HEK293 (cell line): ENCODE measurements around the gene RASSF9.

Experiments used
- CTCF ChIA-PET: fragments of 350-600 bp; formaldehyde crosslinking; extraction: SDS; loops from one replicate; lab custom pipeline; 2021; ENCODE audit warnings: antibody characterized with exemption; lab: Yijun Ruan, JAX
- POLR2A ChIA-PET: fragments of 300-600 bp; formaldehyde crosslinking; extraction: SDS; loops from one replicate; lab custom pipeline; 2020; ENCODE audit warnings: antibody characterized with exemption, inconsistent platforms; lab: Yijun Ruan, JAX
- H3K27ac ChIP-seq: fragments of 200-500 bp; sonication (Bioruptor generic); 2 replicates; pipeline ENCODE4 v1.5.1; 2014; ENCODE audit warnings: low read depth, low read length, control low read depth, inconsistent platforms; ENCODE audit errors: extremely low read depth
- H3K36me3 ChIP-seq, 2 experiments: fragments of 200-500 bp in 1 of 2; sonication (Bioruptor generic) in 1 of 2; 1 replicate in 1 of 2; 2 replicates in 1 of 2; pipeline ENCODE4 v1.5.1; 2014 to 2017; ENCODE audit warnings: inconsistent platforms in 2 of 2, low read length in 2 of 2; ENCODE audit not compliant: control insufficient read depth in 2 of 2, insufficient read depth in 1 of 2
- H3K4me1 ChIP-seq: fragments of 200-500 bp; sonication (Bioruptor generic); 2 replicates; pipeline ENCODE4 v1.5.1; 2014; ENCODE audit warnings: mild to moderate bottlenecking, low read length, inconsistent platforms; ENCODE audit not compliant: control insufficient read depth, insufficient read depth
- H3K4me3 ChIP-seq: 2 replicates; pipeline ENCODE4 v1.5.1; 2011; ENCODE audit warnings: low read depth, mild to moderate bottlenecking, control low read depth, low read length, moderate library complexity
- H3K9me3 ChIP-seq: fragments of 200-500 bp; sonication (Bioruptor generic); 2 replicates; pipeline ENCODE4 v1.5.1; 2014; ENCODE audit warnings: low read depth, low read length, inconsistent platforms; ENCODE audit not compliant: control insufficient read depth, insufficient read depth
- EGR2 ChIP-seq: fragments of 450-650 bp; formaldehyde crosslinking; IDR thresholded peaks from 2 replicates; pipeline ENCODE4 v1.5.1; 2016; ENCODE audit warnings: low read depth, missing biosample characterization, missing genetic modification characterization
- KLF7 ChIP-seq: fragments of 450-650 bp; formaldehyde crosslinking; IDR thresholded peaks from 2 replicates; pipeline ENCODE4 v1.5.1; 2016; ENCODE audit warnings: missing biosample characterization, missing genetic modification characterization, borderline replicate concordance
- PRDM10 ChIP-seq: fragments of 450-650 bp; formaldehyde crosslinking; IDR thresholded peaks from 2 replicates; pipeline ENCODE4 v1.5.1; 2016; ENCODE audit warnings: missing biosample characterization, missing genetic modification characterization
- SALL2 ChIP-seq: fragments of 450-650 bp; formaldehyde crosslinking; IDR thresholded peaks from 2 replicates; pipeline ENCODE4 v1.5.0; 2017; ENCODE audit warnings: missing biosample characterization, mild to moderate bottlenecking, missing genetic modification characterization, borderline replicate concordance
- SP2 ChIP-seq: fragments of 450-650 bp; formaldehyde crosslinking; IDR thresholded peaks from 2 replicates; pipeline ENCODE4 v1.5.1; 2016; ENCODE audit warnings: missing biosample characterization, missing genetic modification characterization
- ZBTB11 ChIP-seq: fragments of 450-650 bp; formaldehyde crosslinking; conservative IDR thresholded peaks from 2 replicates; pipeline ENCODE4 v1.5.1; 2016; ENCODE audit warnings: low read depth, missing biosample characterization, missing genetic modification characterization
- ZBTB49 ChIP-seq: fragments of 450-650 bp; formaldehyde crosslinking; IDR thresholded peaks from 2 replicates; pipeline ENCODE4 v1.5.1; 2016; ENCODE audit warnings: missing biosample characterization, missing genetic modification characterization, low read depth
- ZIC2 ChIP-seq: fragments of 450-650 bp; formaldehyde crosslinking; IDR thresholded peaks from 2 replicates; pipeline ENCODE4 v1.5.1; 2016; ENCODE audit warnings: missing biosample characterization, missing genetic modification characterization
- ZNF157 ChIP-seq: fragments of 450-650 bp; formaldehyde crosslinking; IDR thresholded peaks from 2 replicates; pipeline ENCODE4 v1.5.1; 2016; ENCODE audit warnings: missing biosample characterization, missing genetic modification characterization
- ZNF23 ChIP-seq: fragments of 450-650 bp; formaldehyde crosslinking; IDR thresholded peaks from 2 replicates; pipeline ENCODE4 v1.5.1; 2016; ENCODE audit warnings: missing biosample characterization, missing genetic modification characterization, borderline replicate concordance
- ZNF266 ChIP-seq: fragments of 450-650 bp; formaldehyde crosslinking; IDR thresholded peaks from 2 replicates; pipeline ENCODE4 v1.5.1; 2016; ENCODE audit warnings: missing biosample characterization, missing genetic modification characterization, low read depth
- ZNF302 ChIP-seq: fragments of 450-650 bp; formaldehyde crosslinking; IDR thresholded peaks from 2 replicates; pipeline ENCODE4 v1.5.1; 2016; ENCODE audit warnings: missing biosample characterization, missing genetic modification characterization, low read depth
- ZNF311 ChIP-seq: fragments of 450-650 bp; formaldehyde crosslinking; IDR thresholded peaks from 2 replicates; pipeline ENCODE4 v1.5.1; 2017; ENCODE audit warnings: missing biosample characterization, missing genetic modification characterization, borderline replicate concordance
- ZNF394 ChIP-seq: fragments of 450-650 bp; formaldehyde crosslinking; IDR thresholded peaks from 2 replicates; pipeline ENCODE4 v1.5.1; 2016; ENCODE audit warnings: missing biosample characterization, missing genetic modification characterization, mild to moderate bottlenecking, moderate library complexity, borderline replicate concordance
- ZNF473 ChIP-seq: fragments of 450-650 bp; formaldehyde crosslinking; IDR thresholded peaks from 2 replicates; pipeline ENCODE4 v1.5.1; 2017; ENCODE audit warnings: missing biosample characterization, missing genetic modification characterization
- ZNF521 ChIP-seq: fragments of 450-650 bp; formaldehyde crosslinking; IDR thresholded peaks from 2 replicates; pipeline ENCODE4 v1.5.1; 2017; ENCODE audit warnings: missing biosample characterization, mild to moderate bottlenecking, missing genetic modification characterization
- ZNF580 ChIP-seq: fragments of 450-650 bp; formaldehyde crosslinking; IDR thresholded peaks from 2 replicates; pipeline ENCODE4 v1.5.1; 2016; ENCODE audit warnings: missing biosample characterization, missing genetic modification characterization
- ZNF585B ChIP-seq: fragments of 450-650 bp; formaldehyde crosslinking; IDR thresholded peaks from 2 replicates; pipeline ENCODE4 v1.5.1; 2016; ENCODE audit warnings: missing biosample characterization, missing genetic modification characterization
- ZNF670 ChIP-seq: fragments of 450-650 bp; formaldehyde crosslinking; IDR thresholded peaks from 2 replicates; pipeline ENCODE4 v1.5.1; 2016; ENCODE audit warnings: missing biosample characterization, missing genetic modification characterization, low read depth
- ZNF704 ChIP-seq: fragments of 450-650 bp; formaldehyde crosslinking; IDR thresholded peaks from 2 replicates; pipeline ENCODE4 v1.5.1; 2016; ENCODE audit warnings: missing biosample characterization, missing genetic modification characterization
- ZNF768 ChIP-seq: fragments of 450-650 bp; formaldehyde crosslinking; IDR thresholded peaks from 2 replicates; pipeline ENCODE4 v1.5.1; 2018; ENCODE audit warnings: missing biosample characterization, mild to moderate bottlenecking, missing genetic modification characterization
- ZSCAN16 ChIP-seq: fragments of 450-650 bp; formaldehyde crosslinking; IDR thresholded peaks from 2 replicates; pipeline ENCODE4 v1.5.1; 2016; ENCODE audit warnings: missing biosample characterization, missing genetic modification characterization

RASSF9 gene

GRCh38 chr12:85865890-85866289 is 29.7 kb upstream of the RASSF9 start:
- H3K9me3 ChIP-seq, result no peaks in the 10 kb centered on the region
- no peaks in the 10 kb centered on the region for H3K4me1 ChIP-seq
- no peak overlapping the region for H3K4me3 ChIP-seq
- ChIA-PET CTCF (interaction anchor here (0.7 to 4.0 kb wide), 8 partner anchors 55 to 711 kb away, joined by 3 to 70 read pairs (median 4); no protein-coding TSS in a partner anchor), POLR2A (no interaction called here)
- TF ChIP-seq ZNF585B (tag by site-specific recombination), result no peak
- no peak for TF ChIP-seq SALL2
- no peak for TF ChIP-seq ZNF670 (tag by site-specific recombination)
- no peak for TF ChIP-seq ZNF266 (tag by site-specific recombination)
- no peak for TF ChIP-seq KLF7 (tag by site-specific recombination)
- TF ChIP-seq EGR2 (tag by site-specific recombination), result no peak
- no peak for TF ChIP-seq ZNF394
- TF ChIP-seq ZIC2 (tag by site-specific recombination), result no peak
- no peak for TF ChIP-seq ZNF23
- TF ChIP-seq ZNF302 (tag by site-specific recombination), result no peak
- TF ChIP-seq ZNF704 (tag by site-specific recombination), result no peak
- TF ChIP-seq ZNF157 (tag by site-specific recombination), result no peak
- TF ChIP-seq ZNF580 (tag by site-specific recombination), result no peak
- no peak for TF ChIP-seq ZBTB11 (tag by site-specific recombination)
- TF ChIP-seq ZBTB49, result no peak
- no peak overlapping the region for H3K27ac ChIP-seq
- H3K36me3 ChIP-seq, result no peaks in the 10 kb centered on the region

GRCh38 chr12:85856966-85857365 is 20.8 kb upstream of the RASSF9 start:
- Histone ChIP-seq H3K36me3 (no peaks in the 10 kb centered on the region), H3K27ac (no peak overlapping the region), H3K4me3 (no peak overlapping the region), H3K9me3 (no peaks in the 10 kb centered on the region), H3K4me1 (no peaks in the 10 kb centered on the region)
- ChIA-PET POLR2A (no interaction called here), CTCF (interaction anchor here (3.3 kb wide), 1 partner anchor 10 kb away, joined by 23 read pairs; no protein-coding TSS in a partner anchor)
- TF ChIP-seq ZNF473 (no peak), ZNF311 (no peak), SP2 (tag by site-specific recombination) (no peak), ZNF394 (no peak), ZNF768 (tag by site-specific recombination) (no peak), ZSCAN16 (tag by site-specific recombination) (no peak), ZNF521 (tag by site-specific recombination) (no peak), PRDM10 (no peak)
